SHP77 (cell line): Measurements from ENCODE around the gene ZDHHC20.
"Not testable (repeated sequence)": the region's sequence is repeated elsewhere in the genome, so short reads cannot be mapped to it uniquely, and the experiment has no call there.

ENCODE experiments used
- DNase-seq, 2 experiments: peaks; one replicate each; lab custom pipeline; 2025; lab: John Stamatoyannopoulos, UW

The ZDHHC20 gene

GRCh38 chr13:21435687-21436151, 23.4 kb downstream of the ZDHHC20 start:
- no peak for DNase-seq

GRCh38 chr13:21435231-21435630, 23.9 kb downstream of the ZDHHC20 start:
- DNase-seq = no peak

GRCh38 chr13:21434588-21434987, 24.5 kb downstream of the ZDHHC20 start:
- DNase-seq = no peak

GRCh38 chr13:21429211-21429610, 29.9 kb downstream of the ZDHHC20 start:
- no peak for DNase-seq

- no peak for DNase-seq
Measured at GRCh38 chr13:21427741-21428140, 31.4 kb downstream of the ZDHHC20 start.

- DNase-seq = no peak
Measured at GRCh38 chr13:21426238-21426637, 32.9 kb downstream of the ZDHHC20 start.

GRCh38 chr13:21420706-21421105, 38.4 kb downstream of the ZDHHC20 start:
- DNase-seq = no peak

- no peak for DNase-seq
Measured at GRCh38 chr13:21413013-21413412, 46.1 kb downstream of the ZDHHC20 start.

GRCh38 chr13:21410453-21410852, 48.6 kb downstream of the ZDHHC20 start:
- DNase-seq = not testable (repeated sequence)

- DNase-seq = no peak
Measured at GRCh38 chr13:21405309-21405708, 53.8 kb downstream of the ZDHHC20 start.

GRCh38 chr13:21402586-21403307, 56.4 kb downstream of the ZDHHC20 start:
- DNase-seq = peak in 1 of 2 experiments; percentile 20

GRCh38 chr13:21399741-21400140, 59.4 kb downstream of the ZDHHC20 start:
- DNase-seq = no peak

- DNase-seq = no peak
Measured at GRCh38 chr13:21395953-21396352, 63.1 kb downstream of the ZDHHC20 start.

- no peak for DNase-seq
Measured at GRCh38 chr13:21389124-21389523, 70.0 kb downstream of the ZDHHC20 start.

GRCh38 chr13:21385710-21386109, 73.4 kb downstream of the ZDHHC20 start:
- DNase-seq = no peak

- DNase-seq = no peak
Measured at GRCh38 chr13:21383090-21383489, 76.0 kb downstream of the ZDHHC20 start.

- DNase-seq = not testable (repeated sequence)
Measured at GRCh38 chr13:21376998-21377985, 81.8 kb downstream of the ZDHHC20 start.

GRCh38 chr13:21372530-21372929, 86.6 kb downstream of the ZDHHC20 start:
- no peak for DNase-seq

- DNase-seq = no peak
Measured at GRCh38 chr13:21371011-21371410, 88.1 kb downstream of the ZDHHC20 start.

GRCh38 chr13:21365574-21365973, 93.5 kb downstream of the ZDHHC20 start:
- no peak for DNase-seq

GRCh38 chr13:21364916-21365315, 94.2 kb downstream of the ZDHHC20 start:
- DNase-seq = no peak

- no peak for DNase-seq
Measured at GRCh38 chr13:21364357-21364756, 94.7 kb downstream of the ZDHHC20 start.

- no peak for DNase-seq
Measured at GRCh38 chr13:21362741-21363140, 96.4 kb downstream of the ZDHHC20 start.
